ENCODE results near the gene PLLP.

The PLLP gene

DNA sequence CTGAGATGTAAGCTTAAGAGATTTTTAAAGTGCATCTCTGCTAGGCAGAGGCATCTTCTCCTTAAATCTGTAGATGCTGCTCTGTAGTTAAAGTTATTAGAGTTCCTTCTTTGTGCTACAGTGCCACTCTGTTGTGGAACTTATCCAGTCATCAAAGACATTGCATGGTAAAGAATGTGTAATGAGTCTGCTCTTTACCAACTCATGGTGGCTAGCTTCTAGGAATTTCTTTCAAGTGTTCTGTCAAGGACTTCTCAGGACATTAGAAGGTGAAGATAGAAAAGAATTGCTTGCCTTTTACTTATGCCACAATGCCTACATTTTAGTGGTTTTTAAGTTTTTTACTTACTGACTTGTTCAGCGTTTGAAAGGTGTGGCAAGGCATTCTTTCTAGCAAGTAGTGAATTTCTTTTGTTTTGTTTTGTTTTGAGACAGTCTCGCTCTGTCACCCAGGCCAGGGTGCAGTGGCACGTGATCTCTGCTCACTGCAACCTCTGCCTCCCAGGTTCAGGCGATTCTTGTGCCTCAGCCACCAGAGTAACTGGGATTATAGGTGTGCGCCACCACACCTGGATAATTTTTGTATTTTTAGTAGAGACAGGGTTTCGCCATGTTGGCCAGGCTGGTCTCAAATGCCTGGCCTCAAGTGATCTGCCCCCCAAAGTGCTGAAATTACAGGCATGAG lies 59.7 kb downstream of the PLLP start:
- Histone ChIP-seq H3K4me3 (ENCODE audit: low read length) (no peak overlapping the region), H3K4me1 (ENCODE audit: control insufficient read depth, insufficient read depth, low read length) (no peaks in the 10 kb centered on the region), H3K27ac (ENCODE audit: low read length) (no peak overlapping the region), H3K27me3 (ENCODE audit: control insufficient read depth, insufficient read depth, low read length) (0 out of 2 replicates have a peak, but pooled peaks cover 1% of the 10 kb centered on the region), H3K36me3 (ENCODE audit: control insufficient read depth, insufficient read depth, low read length) (peaks cover 3% of the 10 kb centered on the region; the same call in 1 of the 2 replicates), H3K9me3 (ENCODE audit: control insufficient read depth, insufficient read depth, low read length) (no peaks in the 10 kb centered on the region)
- WGBS (ENCODE audit: insufficient coverage, insufficient read length) = no CpG with 5 or more reads among the region's 6 CpGs
- no peak for DNase-seq (ENCODE audit: low read depth, low spot score)

GRCh38 chr16:57223057-57223456 lies 61.4 kb downstream of the PLLP start:
- Histone ChIP-seq H3K36me3 (ENCODE audit: control insufficient read depth, insufficient read depth, low read length) (peaks cover 3% of the 10 kb centered on the region; the same call in 1 of the 2 replicates), H3K27ac (ENCODE audit: low read length) (no peak overlapping the region), H3K4me3 (ENCODE audit: low read length) (no peak overlapping the region), H3K9me3 (ENCODE audit: control insufficient read depth, insufficient read depth, low read length) (no peaks in the 10 kb centered on the region), H3K4me1 (ENCODE audit: control insufficient read depth, insufficient read depth, low read length) (no peaks in the 10 kb centered on the region), H3K27me3 (ENCODE audit: control insufficient read depth, insufficient read depth, low read length) (0 out of 2 replicates have a peak, but pooled peaks cover 1% of the 10 kb centered on the region)
- no CpG with 5 or more reads among the region's 1 CpG for WGBS (ENCODE audit: insufficient coverage, insufficient read length)
- no peak for DNase-seq (ENCODE audit: low read depth, low spot score)

GRCh38 chr16:57216968-57217367 lies 67.5 kb downstream of the PLLP start:
- H3K36me3 ChIP-seq (ENCODE audit: control insufficient read depth, insufficient read depth, low read length) = no peaks in the 10 kb centered on the region; the same call in 1 of the 2 replicates
- H3K4me1 ChIP-seq (ENCODE audit: control insufficient read depth, insufficient read depth, low read length) = no peaks in the 10 kb centered on the region
- WGBS (ENCODE audit: insufficient coverage, insufficient read length) = no CpG with 5 or more reads among the region's 2 CpGs
- no peak for DNase-seq (ENCODE audit: low read depth, low spot score)
- H3K27ac ChIP-seq (ENCODE audit: low read length) = no peak overlapping the region
- no peaks in the 10 kb centered on the region for H3K27me3 ChIP-seq (ENCODE audit: control insufficient read depth, insufficient read depth, low read length)
- no peak overlapping the region for H3K4me3 ChIP-seq (ENCODE audit: low read length)
- no peaks in the 10 kb centered on the region for H3K9me3 ChIP-seq (ENCODE audit: control insufficient read depth, insufficient read depth, low read length)

GRCh38 chr16:57213462-57213861 lies 71.0 kb downstream of the PLLP start:
- Histone ChIP-seq H3K4me1 (ENCODE audit: control insufficient read depth, insufficient read depth, low read length) (no peaks in the 10 kb centered on the region), H3K4me3 (ENCODE audit: low read length) (no peak overlapping the region), H3K27ac (ENCODE audit: low read length) (no peak overlapping the region), H3K36me3 (ENCODE audit: control insufficient read depth, insufficient read depth, low read length) (no peaks in the 10 kb centered on the region; the same call in 1 of the 2 replicates), H3K9me3 (ENCODE audit: control insufficient read depth, insufficient read depth, low read length) (no peaks in the 10 kb centered on the region), H3K27me3 (ENCODE audit: control insufficient read depth, insufficient read depth, low read length) (no peaks in the 10 kb centered on the region)
- DNase-seq (ENCODE audit: low read depth, low spot score) = no peak
- WGBS (ENCODE audit: insufficient coverage, insufficient read length) = no CpG with 5 or more reads among the region's 1 CpG

DNA sequence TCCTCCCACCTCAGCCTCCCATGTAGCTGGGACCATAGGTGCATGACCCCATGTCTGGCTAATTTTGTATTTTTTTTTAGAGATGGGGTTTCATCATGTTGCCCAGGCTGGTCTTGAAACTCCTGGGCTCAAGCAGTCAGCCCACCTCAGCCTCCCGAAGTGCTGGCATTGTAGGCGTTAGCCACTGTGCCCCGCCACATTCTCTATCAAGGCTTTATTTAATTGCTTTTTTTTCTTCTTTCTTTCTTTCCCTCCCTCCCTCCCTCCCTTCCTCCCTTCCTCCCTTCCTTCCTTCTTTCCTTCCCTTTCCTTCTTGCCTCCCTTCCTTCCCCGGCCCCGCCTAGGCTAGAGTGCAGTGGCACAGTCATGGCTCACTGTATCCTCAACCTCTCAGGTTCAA lies 74.7 kb downstream of the PLLP start:
- H3K4me3 ChIP-seq (ENCODE audit: low read length) = no peak overlapping the region
- H3K4me1 ChIP-seq (ENCODE audit: control insufficient read depth, insufficient read depth, low read length) = no peaks in the 10 kb centered on the region
- peaks cover 4% of the 10 kb centered on the region; the same call in 1 of the 2 replicates for H3K36me3 ChIP-seq (ENCODE audit: control insufficient read depth, insufficient read depth, low read length)
- no peak for DNase-seq (ENCODE audit: low read depth, low spot score)
- no CpG with 5 or more reads among the region's 5 CpGs for WGBS (ENCODE audit: insufficient coverage, insufficient read length)
- H3K27me3 ChIP-seq (ENCODE audit: control insufficient read depth, insufficient read depth, low read length) = no peaks in the 10 kb centered on the region
- H3K27ac ChIP-seq (ENCODE audit: low read length) = no peak overlapping the region
- H3K9me3 ChIP-seq (ENCODE audit: control insufficient read depth, insufficient read depth, low read length) = no peaks in the 10 kb centered on the region

- WGBS (ENCODE audit: insufficient coverage, insufficient read length) = no CpG with 5 or more reads among the region's 1 CpG
- no peak overlapping the region for H3K27ac ChIP-seq (ENCODE audit: low read length)
- H3K36me3 ChIP-seq (ENCODE audit: control insufficient read depth, insufficient read depth, low read length) = peaks cover 7% of the 10 kb centered on the region; the same call in 1 of the 2 replicates
- H3K4me1 ChIP-seq (ENCODE audit: control insufficient read depth, insufficient read depth, low read length) = no peaks in the 10 kb centered on the region
- no peaks in the 10 kb centered on the region for H3K27me3 ChIP-seq (ENCODE audit: control insufficient read depth, insufficient read depth, low read length)
- H3K4me3 ChIP-seq (ENCODE audit: low read length) = no peak overlapping the region
- DNase-seq (ENCODE audit: low read depth, low spot score) = no peak
- no peaks in the 10 kb centered on the region for H3K9me3 ChIP-seq (ENCODE audit: control insufficient read depth, insufficient read depth, low read length)
Observed at GRCh38 chr16:57208926-57209325, 75.5 kb downstream of the PLLP start.

All from iPS DF 6.9 (cell line).